Immature natural killer cell (primary cell): ENCODE results near the gene FCN1. TPM values are rescaled to one million over a fixed set of nuclear protein-coding genes. Genes with fewer than 3 reads are reported as not detected.
"Not testable (repeated sequence)": the region's sequence is repeated elsewhere in the genome, so short reads cannot be mapped to it uniquely, and the experiment has no call there.

Source experiments
- DNase-seq, 3 donors: peaks; one replicate each; pipeline ENCODE4 v3.0.0; 2022; ENCODE audit warnings: mixed read lengths in 1 of 3
- H3K27ac Mint-ChIP-seq, 6 donors: one replicate each; pipeline ENCODE4 v1.8.0; 2020; ENCODE audit warnings: mixed read lengths in 6 of 6, mild to moderate bottlenecking in 5 of 6, inconsistent platforms in 4 of 6, moderate library complexity in 3 of 6
- H3K27me3 Mint-ChIP-seq, 3 donors: one replicate each; pipeline ENCODE4 v1.8.0; 2020 to 2021; ENCODE audit warnings: low read depth in 3 of 3, mild to moderate bottlenecking in 3 of 3, mixed read lengths in 3 of 3, moderate library complexity in 3 of 3, inconsistent platforms in 1 of 3
- H3K36me3 Mint-ChIP-seq, 3 donors: one replicate each; pipeline ENCODE4 v1.8.0; 2020; ENCODE audit warnings: mixed read lengths in 3 of 3, inconsistent platforms in 2 of 3, mild to moderate bottlenecking in 2 of 3
- H3K4me1 Mint-ChIP-seq, 2 donors: one replicate each; pipeline ENCODE4 v1.8.0; 2020; ENCODE audit warnings: inconsistent platforms in 2 of 2, mild to moderate bottlenecking in 2 of 2, mixed read lengths in 2 of 2, moderate library complexity in 1 of 2
- H3K4me3 Mint-ChIP-seq, 5 donors: one replicate each; pipeline ENCODE4 v1.8.0; 2020; ENCODE audit warnings: mild to moderate bottlenecking in 5 of 5, mixed read lengths in 5 of 5, inconsistent platforms in 3 of 5, moderate library complexity in 3 of 5
- H3K9me3 Mint-ChIP-seq, 6 donors: one replicate each; pipeline ENCODE4 v1.8.0; 2020; ENCODE audit warnings: mild to moderate bottlenecking in 6 of 6, mixed read lengths in 6 of 6, inconsistent platforms in 4 of 6, moderate library complexity in 3 of 6
- polyA plus RNA-seq, 3 donors: library from polyadenylated mRNA; unstranded; fragments of 300-500 nt; fragmentation: Illumina TruSeq; gene quantifications; one replicate each; pipeline ENCODE4 v1.2.3, GENCODE V29; 2021

Gene FCN1
- polyA plus RNA-seq, 3 donors from 2014 or later = 8.9 to 47.6 (median 24.2) TPM

DNA sequence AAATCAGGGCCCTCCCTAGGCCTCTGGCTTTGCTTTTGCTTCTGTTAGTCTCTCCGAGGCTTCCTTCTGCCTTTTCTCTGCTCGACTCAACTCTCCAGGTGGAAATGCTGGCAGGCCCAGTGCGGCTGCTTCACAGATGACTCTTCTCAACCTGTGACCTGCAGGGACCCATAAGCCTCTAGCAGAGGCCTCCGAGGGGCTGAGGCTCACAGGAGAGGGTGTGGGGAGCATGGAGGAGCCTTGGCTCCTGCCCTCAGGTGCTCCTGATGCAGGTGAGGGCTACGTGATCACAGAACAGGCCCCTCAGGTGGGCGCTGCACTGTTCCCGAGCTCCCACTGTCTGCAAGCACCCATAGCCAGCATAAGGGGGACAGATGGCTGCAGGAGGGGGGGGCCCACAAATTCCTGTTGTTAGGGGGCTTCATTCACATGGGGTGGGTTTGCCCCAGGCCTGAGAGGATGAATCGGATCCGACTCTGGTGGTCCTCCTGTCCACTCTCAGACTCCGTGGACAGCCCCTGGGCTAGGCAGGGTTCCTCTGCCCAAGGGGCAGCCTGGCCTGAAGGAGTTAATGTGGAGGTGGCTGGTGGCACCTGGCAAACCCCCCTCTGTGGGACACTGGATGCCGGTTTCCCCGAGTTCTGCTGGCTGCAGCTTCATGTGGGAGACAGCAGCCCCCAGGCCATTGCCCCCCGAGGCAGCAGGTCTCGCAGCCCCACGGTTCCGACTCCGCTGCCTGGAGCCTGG, 48.0 kb downstream of the FCN1 start:
- DNase-seq = no peak
- no peaks in the 10 kb centered on the region for H3K4me1 Mint-ChIP-seq
- no peak overlapping the region for H3K27ac Mint-ChIP-seq
- no peaks in the 10 kb centered on the region for H3K36me3 Mint-ChIP-seq
- no peaks in the 10 kb centered on the region for H3K9me3 Mint-ChIP-seq
- peaks cover 0 to 3% (median 0%) of the 10 kb centered on the region in 3 donors for H3K27me3 Mint-ChIP-seq
- no peak overlapping the region for H3K4me3 Mint-ChIP-seq

DNA sequence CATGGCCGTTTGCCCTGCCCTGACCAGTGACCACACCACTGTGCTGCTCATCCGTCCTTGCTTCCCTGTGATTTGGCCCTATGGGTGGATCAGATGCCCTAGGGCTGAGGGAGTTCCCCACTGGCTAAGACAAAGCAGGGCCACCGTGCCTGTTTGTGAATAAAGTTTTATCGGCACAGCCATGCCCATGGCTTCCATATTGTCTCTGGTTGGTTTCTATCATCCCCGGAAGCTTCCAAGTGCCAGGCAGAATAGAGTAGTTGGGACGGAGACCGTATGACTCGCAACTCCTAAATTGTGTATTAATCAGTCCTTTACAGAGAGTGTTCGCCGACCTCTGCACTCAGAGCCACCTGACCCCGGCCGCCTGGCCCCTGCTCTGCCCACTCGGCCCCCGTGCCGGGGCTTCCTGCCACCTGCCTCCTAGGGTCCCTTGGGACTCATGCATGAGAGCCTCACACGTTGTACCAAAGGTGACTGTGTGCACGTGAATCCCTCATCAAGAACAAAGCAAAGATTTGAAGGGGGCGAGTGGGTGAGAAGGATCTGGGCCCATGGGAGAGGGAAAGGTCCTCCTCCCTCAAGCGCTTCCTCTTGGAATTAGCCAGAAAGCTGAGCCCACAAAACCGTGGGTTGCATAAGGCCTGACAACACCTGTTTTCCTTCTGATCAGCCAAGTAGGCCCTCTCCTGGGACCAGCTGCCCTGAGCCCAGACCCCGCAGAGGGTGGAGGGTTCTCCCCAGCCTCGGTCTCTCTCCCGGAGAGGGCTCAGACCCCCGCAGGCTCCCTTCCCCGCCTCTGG, 48.8 kb downstream of the FCN1 start:
- Mint-ChIP-seq H3K4me3 (no peak overlapping the region), H3K9me3 (no peaks in the 10 kb centered on the region)
- no peak for DNase-seq

DNA sequence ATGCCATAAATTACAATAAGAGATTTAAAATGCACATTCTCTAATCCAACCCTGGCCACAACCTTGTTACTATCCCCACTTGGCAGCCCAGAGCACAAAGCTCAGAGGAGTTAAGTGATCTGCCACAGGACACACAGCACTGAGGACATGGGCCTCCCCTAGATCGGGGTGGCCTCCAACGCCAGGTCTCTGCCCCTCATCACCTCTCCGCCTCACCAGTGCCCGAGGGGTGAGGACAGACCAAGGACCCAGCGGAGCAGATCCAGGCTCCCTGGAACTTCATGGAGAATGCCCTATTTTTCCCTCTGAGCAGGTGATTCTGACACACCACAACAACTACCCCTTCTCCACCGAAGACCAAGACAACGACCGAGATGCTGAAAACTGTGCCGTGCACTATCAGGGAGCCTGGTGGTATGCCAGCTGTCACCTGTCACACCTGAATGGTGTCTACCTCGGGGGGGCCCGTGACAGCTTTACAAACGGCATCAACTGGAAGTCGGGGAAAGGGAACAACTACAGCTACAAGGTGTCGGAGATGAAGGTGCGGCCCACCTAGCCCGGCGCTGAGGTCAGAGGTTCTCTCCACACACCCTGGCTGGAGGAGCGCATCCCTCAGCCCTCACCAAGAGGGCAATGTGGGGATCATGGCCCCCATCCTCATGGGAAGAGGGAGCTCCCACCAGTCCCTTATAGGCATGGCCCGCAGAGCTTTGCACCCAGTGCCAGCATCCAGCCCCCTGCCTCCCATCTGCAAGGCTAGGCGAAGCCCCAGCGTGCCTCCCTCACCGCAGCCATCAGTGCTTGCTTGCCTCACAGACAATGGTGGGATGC, 49.6 kb downstream of the FCN1 start:
- Mint-ChIP-seq H3K4me3 (no peak overlapping the region), H3K36me3 (no peaks in the 10 kb centered on the region), H3K27me3 (peaks cover 0 to 3% (median 0%) of the 10 kb centered on the region in 3 donors), H3K27ac (no peak overlapping the region), H3K9me3 (no peaks in the 10 kb centered on the region), H3K4me1 (no peaks in the 10 kb centered on the region)
- DNase-seq = no peak

More for the DNA sequence above, 48.8 kb downstream of the FCN1 start:
- no peak overlapping the region for H3K27ac Mint-ChIP-seq
- no peaks in the 10 kb centered on the region for H3K36me3 Mint-ChIP-seq
- no peaks in the 10 kb centered on the region for H3K4me1 Mint-ChIP-seq
- H3K27me3 Mint-ChIP-seq = peaks cover 0 to 3% (median 0%) of the 10 kb centered on the region in 3 donors

- H3K27me3 Mint-ChIP-seq = peaks cover 0 to 5% (median 2%) of the 10 kb centered on the region in 3 donors
- no peaks in the 10 kb centered on the region for H3K9me3 Mint-ChIP-seq
- no peaks in the 10 kb centered on the region for H3K36me3 Mint-ChIP-seq
- no peak overlapping the region for H3K4me3 Mint-ChIP-seq
- no peaks in the 10 kb centered on the region for H3K4me1 Mint-ChIP-seq
- no peak for DNase-seq
- no peak overlapping the region for H3K27ac Mint-ChIP-seq
Measured at GRCh38 chr9:134864821-134865190, 52.9 kb downstream of the FCN1 start.

- Mint-ChIP-seq H3K36me3 (no peaks in the 10 kb centered on the region), H3K27ac (no peak overlapping the region), H3K9me3 (no peaks in the 10 kb centered on the region), H3K27me3 (peaks cover 0 to 5% (median 2%) of the 10 kb centered on the region in 3 donors), H3K4me3 (no peak overlapping the region), H3K4me1 (no peaks in the 10 kb centered on the region)
- DNase-seq = no peak
Measured at GRCh38 chr9:134863941-134864820, 53.5 kb downstream of the FCN1 start.

DNA sequence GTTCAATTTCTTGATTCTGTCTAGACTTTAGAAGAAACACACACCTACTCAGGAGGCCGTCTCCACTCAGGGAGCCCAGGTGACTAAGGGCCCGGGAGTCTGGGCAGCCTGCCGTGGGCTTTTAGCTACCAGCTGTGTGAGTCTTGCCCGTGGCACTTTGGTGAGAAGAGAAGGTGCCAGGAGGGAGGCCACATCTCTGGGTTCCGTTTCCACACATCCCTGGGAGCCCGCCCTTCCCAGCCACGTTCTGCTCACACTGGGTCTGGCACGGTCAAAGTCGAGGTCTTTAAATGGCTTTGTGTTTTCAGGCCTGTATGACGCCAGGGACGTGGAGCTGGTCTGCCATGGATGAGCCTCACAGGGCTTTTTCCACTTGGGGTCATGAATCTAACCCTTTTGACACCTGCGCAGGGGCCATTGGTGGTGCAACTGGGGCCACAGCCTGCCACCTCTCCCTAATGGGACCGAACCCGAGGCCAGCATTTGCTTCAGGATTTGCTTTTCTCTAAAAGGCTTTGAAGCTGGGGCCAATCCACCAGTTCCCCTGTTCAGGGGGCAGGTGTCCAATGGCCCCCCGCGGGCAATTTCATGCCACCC, 54.3 kb downstream of the FCN1 start:
- peaks cover 0 to 5% (median 2%) of the 10 kb centered on the region in 3 donors for H3K27me3 Mint-ChIP-seq
- H3K27ac Mint-ChIP-seq = no peak overlapping the region
- DNase-seq = no peak
- H3K9me3 Mint-ChIP-seq = no peaks in the 10 kb centered on the region
- H3K36me3 Mint-ChIP-seq = no peaks in the 10 kb centered on the region
- no peaks in the 10 kb centered on the region for H3K4me1 Mint-ChIP-seq
- no peak overlapping the region for H3K4me3 Mint-ChIP-seq

- Mint-ChIP-seq H3K27me3 (peaks cover 0 to 13% (median 2%) of the 10 kb centered on the region in 3 donors), H3K4me1 (no peaks in the 10 kb centered on the region), H3K4me3 (no peak overlapping the region), H3K9me3 (no peaks in the 10 kb centered on the region), H3K27ac (no peak overlapping the region), H3K36me3 (no peaks in the 10 kb centered on the region)
- DNase-seq = no peak
Measured at GRCh38 chr9:134861595-134862334, 55.9 kb downstream of the FCN1 start.

- H3K4me1 Mint-ChIP-seq = no peaks in the 10 kb centered on the region
- H3K9me3 Mint-ChIP-seq = no peaks in the 10 kb centered on the region
- no peak overlapping the region for H3K4me3 Mint-ChIP-seq
- H3K27ac Mint-ChIP-seq = no peak overlapping the region
- DNase-seq = no peak
- H3K36me3 Mint-ChIP-seq = no peaks in the 10 kb centered on the region
- peaks cover 0 to 15% (median 2%) of the 10 kb centered on the region in 3 donors for H3K27me3 Mint-ChIP-seq
Measured at GRCh38 chr9:134860510-134860909, 57.2 kb downstream of the FCN1 start.

DNA sequence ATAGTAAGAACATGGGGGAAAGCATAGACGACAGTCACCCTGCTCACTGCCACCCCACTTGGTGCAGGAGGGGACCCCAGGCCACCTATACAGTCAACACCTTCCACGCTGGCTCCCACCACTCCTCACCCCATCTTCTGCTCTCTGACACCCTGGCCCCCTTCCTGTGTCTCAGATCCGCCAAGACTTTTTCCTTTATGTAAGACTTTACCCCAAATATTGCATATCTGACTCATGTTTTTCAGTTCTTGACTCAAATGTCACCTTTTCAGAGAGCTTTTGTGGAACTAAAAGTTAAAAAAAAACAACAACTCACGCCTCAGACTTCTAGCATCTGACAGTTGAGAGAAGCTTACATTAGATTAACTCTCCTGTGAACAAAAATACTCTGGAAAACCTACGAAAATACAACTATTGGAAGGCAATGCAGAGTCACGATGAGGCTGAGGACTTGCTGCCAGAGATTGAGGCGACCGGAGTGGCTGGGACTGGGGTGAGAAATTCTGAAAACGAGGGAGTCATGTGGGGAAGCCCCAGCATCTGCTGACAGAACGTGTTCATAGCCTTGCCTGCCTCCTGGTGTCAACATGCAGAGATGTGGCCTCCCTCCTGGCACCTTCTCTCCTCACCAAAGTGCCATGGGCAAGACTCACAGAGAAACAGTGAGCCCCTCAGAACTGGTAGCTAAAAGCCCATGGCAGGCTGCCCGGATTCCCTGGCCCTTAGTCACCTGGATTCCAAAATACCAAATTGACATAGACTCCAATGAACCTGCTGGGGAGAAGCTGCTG, 59.5 kb downstream of the FCN1 start:
- Mint-ChIP-seq H3K4me1 (no peaks in the 10 kb centered on the region), H3K4me3 (no peak overlapping the region), H3K36me3 (no peaks in the 10 kb centered on the region), H3K27ac (no peak overlapping the region), H3K27me3 (peaks cover 0 to 15% (median 2%) of the 10 kb centered on the region in 3 donors), H3K9me3 (no peaks in the 10 kb centered on the region)
- DNase-seq = no peak

- H3K4me3 Mint-ChIP-seq = not testable (repeated sequence)
- peaks cover 0 to 15% (median 2%) of the 10 kb centered on the region in 3 donors for H3K27me3 Mint-ChIP-seq
Measured at GRCh38 chr9:134857451-134857850, 60.3 kb downstream of the FCN1 start.

DNA sequence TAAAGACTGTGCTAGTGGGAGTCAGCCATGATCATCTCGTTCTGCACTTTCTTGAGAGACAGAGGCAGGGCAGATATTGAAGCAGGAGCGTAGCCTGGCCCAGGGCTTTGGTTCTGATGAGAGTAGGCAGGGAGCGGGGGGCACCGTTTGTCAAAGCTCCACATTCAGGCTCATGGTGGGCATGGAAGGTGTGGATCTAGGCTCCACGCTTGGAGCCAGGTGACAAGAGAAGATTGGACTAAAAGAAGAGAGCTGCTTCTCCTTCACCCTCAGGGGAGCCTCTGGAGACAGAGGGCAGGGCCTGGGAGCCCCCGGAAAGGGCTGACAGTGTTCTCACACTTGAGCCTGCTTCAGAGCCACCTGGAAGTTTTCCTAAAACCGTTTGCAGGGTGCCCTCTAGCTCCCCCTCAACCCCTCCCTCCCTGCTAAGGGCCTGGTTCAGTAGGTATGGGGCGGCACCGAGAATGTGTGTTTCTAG, 61.8 kb downstream of the FCN1 start:
- no peaks in the 10 kb centered on the region for H3K9me3 Mint-ChIP-seq
- no peak overlapping the region for H3K4me3 Mint-ChIP-seq
- no peaks in the 10 kb centered on the region for H3K36me3 Mint-ChIP-seq
- no peak for DNase-seq
- H3K27me3 Mint-ChIP-seq = peaks cover 0 to 10% (median 0%) of the 10 kb centered on the region in 3 donors
- H3K4me1 Mint-ChIP-seq = no peaks in the 10 kb centered on the region
- H3K27ac Mint-ChIP-seq = no peak overlapping the region

More at GRCh38 chr9:134857451-134857850, 60.3 kb downstream of the FCN1 start:
- not testable (repeated sequence) for H3K9me3 Mint-ChIP-seq, H3K36me3 Mint-ChIP-seq, DNase-seq, H3K27ac Mint-ChIP-seq, H3K4me1 Mint-ChIP-seq
